Measurements from ENCODE around the gene USP24.

USP24 gene

DNA sequence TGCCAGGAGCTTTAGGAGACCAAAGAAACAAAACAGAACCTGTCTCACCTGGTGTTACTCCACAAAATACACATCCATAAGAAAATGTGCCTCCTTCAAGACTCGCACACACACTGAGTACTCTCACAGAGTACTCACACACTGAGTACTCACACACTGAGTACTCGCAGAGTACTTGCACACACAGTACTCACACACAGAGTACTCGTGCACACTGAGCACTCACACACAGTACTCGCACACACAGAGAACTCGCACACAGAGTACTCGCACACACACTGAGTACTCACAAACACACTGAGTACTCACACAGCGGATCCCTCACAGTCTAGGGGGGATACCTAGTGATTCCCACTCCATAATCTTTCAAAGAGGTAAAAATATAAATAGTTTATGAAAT, 135.5 kb downstream of the USP24 start:
- TF ChIP-seq POLR2A (IDR thresholded peaks at IDR 0.05; ENCODE audit: low read length) (no peak), GATA1 (IDR thresholded peaks at IDR 0.05; ENCODE audit: low read depth, low read length) (no peak)
- no peak for DNase-seq

DNA sequence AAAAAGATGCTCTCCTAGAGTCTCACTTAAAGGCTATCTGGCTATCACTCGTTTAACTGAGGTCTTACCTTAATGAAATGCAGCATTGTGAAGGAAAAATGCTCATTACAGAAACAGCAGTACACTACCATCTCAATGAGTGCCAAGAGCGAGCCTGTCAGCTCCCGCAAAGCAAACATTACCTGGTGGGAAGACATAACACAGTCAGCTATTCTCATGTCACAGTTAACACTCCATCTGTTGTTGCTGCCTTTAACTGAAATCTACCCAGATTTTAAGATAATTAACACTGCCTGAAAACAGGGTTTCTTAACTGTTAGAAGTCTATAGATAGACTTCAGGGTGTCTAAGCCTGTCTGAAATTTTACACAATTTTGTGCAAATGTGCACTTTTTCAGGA, 136.7 kb downstream of the USP24 start:
- no peak for TF ChIP-seq POLR2A (IDR thresholded peaks at IDR 0.05; ENCODE audit: low read length)
- TF ChIP-seq GATA1 (IDR thresholded peaks at IDR 0.05; ENCODE audit: low read depth, low read length): no peak

DNA sequence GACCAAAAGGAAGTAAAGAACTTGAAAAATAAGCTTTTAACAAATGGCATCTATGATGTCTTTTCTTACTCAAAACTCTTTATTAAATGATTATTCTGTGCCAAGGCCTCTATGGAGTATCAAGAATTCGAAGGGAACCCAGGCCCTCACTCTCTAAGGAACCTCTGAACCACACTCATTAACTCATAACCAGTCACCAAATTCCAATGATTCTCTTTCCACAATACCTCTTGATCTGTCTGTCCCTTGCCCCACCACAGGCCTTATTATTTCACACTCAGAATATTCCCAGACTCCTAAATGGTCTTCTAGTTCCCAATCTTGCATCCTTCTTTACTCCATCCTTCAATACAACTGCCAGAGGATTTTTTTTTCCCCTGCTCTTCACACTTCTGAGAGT, 138.8 kb downstream of the USP24 start:
- TF ChIP-seq POLR2A (IDR thresholded peaks at IDR 0.05; ENCODE audit: low read length) (no peak), GATA1 (IDR thresholded peaks at IDR 0.05; ENCODE audit: low read depth, low read length) (no peak)
- DNase-seq: no peak

More for the DNA sequence above, 136.7 kb downstream of the USP24 start:
- DNase-seq: no peak

DNA sequence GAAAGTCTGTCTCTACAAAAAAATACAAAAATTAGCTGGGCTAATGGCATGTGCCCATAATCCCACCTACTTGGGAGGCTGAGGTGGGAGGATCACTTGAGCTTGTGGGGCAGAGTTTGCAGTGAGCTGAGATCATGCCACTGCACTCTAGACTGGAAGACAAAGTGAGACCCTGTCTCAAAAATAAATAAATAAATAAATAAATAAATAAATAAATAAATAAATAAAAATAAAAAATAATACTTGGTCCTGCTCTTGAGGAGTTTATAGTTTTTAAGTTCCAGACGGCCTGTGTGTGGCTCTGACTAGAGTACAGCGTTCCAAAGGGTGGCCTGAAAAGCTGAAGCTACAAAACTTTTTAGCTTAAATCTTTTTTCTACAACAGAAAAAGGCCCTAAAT, 140.7 kb downstream of the USP24 start:
- TF ChIP-seq GATA1 (IDR thresholded peaks at IDR 0.05; ENCODE audit: low read depth, low read length): no peak
- TF ChIP-seq POLR2A (IDR thresholded peaks at IDR 0.05; ENCODE audit: low read length): no peak
- DNase-seq: no peak

DNA sequence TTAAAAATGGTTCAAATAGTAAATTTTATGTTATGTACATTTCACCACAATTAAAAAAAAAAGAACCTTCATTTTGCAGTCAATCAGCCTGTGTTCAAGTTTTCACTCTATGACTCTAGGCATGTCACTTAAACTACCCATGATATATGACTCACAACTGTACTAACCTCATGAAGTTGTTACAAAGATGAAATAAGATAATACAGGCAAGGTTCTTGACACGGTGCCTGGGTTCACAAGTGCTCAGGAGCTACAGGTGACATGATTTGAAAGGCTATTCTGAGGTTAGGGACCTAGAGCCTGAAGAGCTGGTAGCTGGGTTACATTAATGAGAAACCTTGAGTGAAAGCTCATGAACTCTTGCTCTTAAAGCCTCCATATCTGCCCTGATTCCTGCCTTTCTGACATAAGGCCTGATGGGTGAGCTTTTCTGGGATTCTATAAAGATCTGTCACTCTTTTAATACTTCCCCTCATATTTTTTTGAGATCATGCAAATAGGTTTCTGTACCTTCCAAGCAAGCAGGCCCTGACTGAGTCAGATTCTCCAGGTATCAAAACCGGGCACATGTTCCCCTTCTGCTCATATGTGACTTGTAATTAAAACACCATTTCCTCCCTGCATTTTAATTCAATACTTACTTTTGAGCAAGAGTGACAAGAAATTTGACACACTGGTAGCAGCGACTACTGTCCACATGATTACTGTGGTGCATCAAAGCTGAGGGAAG, 141.8 kb downstream of the USP24 start:
- DNase-seq: no peak
- TF ChIP-seq POLR2A (IDR thresholded peaks at IDR 0.05; ENCODE audit: low read length) (no peak), GATA1 (IDR thresholded peaks at IDR 0.05; ENCODE audit: low read depth, low read length) (no peak)

DNA sequence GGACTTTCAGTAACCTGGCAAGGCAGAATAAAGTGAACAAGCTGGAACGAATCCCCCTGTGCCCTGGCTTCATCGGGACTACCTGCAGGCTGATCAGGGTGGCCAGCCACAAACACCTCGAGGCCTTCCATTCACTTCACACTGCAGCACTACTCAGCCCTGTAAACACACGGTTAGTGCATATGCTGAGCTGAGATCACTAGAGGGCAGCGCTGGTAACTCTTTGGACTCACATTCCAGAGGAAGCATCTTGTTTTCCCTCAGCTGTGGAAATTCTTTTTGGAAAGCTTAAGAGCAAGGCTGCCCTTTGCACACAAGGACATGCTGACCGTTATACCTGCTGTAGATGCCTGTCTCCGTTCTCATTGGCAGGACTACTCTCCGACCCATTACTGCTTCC, 143.7 kb downstream of the USP24 start:
- peak; percentile 20 to 40 for DNase-seq
- no peak for TF ChIP-seq GATA1 (IDR thresholded peaks at IDR 0.05; ENCODE audit: low read depth, low read length)
- no peak for TF ChIP-seq POLR2A (IDR thresholded peaks at IDR 0.05; ENCODE audit: low read length)

DNA sequence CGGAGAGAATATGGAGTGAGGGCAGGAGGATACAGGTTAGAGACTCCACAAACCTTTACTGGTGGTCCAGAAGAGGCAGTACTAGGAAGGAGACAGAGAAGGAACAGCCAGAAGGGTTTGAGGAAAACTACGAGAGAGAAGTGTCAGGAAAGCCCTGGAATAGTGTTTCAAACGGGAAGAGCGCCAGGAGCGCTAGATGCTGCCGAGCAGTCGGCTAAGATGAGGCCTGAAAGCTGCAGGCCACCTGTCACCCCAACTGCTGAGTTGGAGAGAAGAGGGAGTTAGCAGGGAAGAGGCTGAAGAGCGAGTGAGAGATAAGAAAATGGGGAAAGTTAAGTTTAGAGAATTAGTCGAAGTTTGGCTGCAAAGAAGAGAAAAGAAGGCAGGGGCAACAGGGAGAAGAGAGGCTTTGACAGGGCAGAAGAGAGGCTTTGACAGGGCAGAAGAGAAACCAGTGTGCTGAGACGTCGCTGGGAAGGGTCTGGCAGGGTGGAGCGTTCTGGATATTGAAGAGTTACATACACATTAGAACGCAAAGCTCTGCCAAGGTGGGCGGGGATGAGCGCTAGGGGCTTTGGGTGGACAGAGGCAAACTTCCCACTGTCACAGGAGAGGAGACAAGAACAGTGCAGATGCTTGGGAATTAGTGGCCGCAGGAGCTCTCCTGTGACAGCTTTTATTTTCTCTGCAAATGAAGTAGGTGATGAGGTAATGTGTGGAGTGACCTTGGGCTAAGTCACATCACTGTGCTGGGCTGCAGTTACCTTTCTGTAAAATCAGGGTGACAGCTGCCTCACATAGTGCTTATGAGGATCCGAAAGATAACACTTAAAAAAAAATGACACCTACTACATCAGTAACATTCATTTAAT, 144.6 kb downstream of the USP24 start:
- no peak for DNase-seq

DNA sequence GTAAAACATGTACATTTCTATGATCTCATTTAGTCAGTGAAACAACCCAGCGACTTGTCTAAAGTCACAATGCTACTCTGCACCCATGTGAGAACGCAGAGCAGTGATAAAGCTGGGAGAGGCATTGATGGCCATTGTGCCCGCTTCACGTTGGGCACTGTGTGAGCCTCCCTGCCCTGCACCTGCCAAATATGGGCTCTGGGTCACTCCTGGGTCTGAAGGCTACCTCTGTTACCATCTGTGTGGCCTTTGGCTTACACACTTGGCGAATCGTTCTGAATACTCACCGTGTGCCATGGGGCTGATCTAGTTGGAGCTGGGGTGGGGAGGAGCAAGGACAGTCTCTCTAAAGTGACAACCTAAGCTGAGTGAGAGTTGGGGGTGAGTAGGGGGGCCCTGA, 145.9 kb downstream of the USP24 start:
- TF ChIP-seq GATA1 (IDR thresholded peaks at IDR 0.05; ENCODE audit: low read depth, low read length) (no peak), POLR2A (IDR thresholded peaks at IDR 0.05; ENCODE audit: low read length) (no peak)
- DNase-seq: no peak

More for the DNA sequence above, 144.6 kb downstream of the USP24 start:
- no peak for TF ChIP-seq POLR2A (IDR thresholded peaks at IDR 0.05; ENCODE audit: low read length)
- no peak for TF ChIP-seq GATA1 (IDR thresholded peaks at IDR 0.05; ENCODE audit: low read depth, low read length)

DNA sequence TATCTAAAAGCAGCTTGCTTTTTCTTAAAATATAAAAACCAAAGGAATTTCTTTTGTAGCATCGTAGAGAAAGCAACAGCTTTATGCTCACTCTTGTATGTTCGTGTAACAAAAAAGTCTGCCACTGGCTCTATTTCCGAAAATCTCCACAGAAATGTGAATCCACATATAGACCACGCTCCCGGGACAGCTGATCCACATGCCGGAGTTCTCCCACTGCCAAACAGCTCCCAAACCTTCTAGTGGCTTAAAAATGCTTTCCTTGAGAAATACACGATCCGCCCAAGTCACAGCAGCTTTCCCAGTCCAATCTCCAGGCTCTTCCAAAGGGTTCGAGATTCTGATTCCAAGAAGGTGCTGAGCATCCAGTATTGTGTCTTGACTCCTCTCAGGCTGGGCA, 146.5 kb downstream of the USP24 start:
- TF ChIP-seq POLR2A (IDR thresholded peaks at IDR 0.05; ENCODE audit: low read length) (no peak), GATA1 (IDR thresholded peaks at IDR 0.05; ENCODE audit: low read depth, low read length) (no peak)
- DNase-seq: no peak

DNA sequence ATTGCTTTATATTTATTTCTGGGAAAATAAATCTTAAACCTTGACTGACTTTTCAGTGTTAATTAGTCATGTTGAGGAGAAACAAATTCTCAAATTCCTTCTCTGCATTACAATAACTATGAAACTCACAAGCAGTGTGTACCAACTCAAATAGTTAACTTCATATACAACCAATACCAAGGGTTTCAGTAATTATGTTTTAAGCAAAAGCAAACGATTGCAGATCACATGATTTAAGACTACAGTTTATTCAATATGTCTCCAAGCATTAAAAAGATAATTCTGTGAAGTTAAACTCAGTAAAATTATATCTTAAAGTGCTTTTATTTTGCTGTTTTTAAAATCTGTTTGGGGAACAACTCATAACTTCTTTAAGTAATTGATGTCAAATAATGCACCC, 147.2 kb downstream of the USP24 start:
- no peak for TF ChIP-seq GATA1 (IDR thresholded peaks at IDR 0.05; ENCODE audit: low read depth, low read length)
- TF ChIP-seq POLR2A (IDR thresholded peaks at IDR 0.05; ENCODE audit: low read length): no peak
- no peak for DNase-seq

DNA sequence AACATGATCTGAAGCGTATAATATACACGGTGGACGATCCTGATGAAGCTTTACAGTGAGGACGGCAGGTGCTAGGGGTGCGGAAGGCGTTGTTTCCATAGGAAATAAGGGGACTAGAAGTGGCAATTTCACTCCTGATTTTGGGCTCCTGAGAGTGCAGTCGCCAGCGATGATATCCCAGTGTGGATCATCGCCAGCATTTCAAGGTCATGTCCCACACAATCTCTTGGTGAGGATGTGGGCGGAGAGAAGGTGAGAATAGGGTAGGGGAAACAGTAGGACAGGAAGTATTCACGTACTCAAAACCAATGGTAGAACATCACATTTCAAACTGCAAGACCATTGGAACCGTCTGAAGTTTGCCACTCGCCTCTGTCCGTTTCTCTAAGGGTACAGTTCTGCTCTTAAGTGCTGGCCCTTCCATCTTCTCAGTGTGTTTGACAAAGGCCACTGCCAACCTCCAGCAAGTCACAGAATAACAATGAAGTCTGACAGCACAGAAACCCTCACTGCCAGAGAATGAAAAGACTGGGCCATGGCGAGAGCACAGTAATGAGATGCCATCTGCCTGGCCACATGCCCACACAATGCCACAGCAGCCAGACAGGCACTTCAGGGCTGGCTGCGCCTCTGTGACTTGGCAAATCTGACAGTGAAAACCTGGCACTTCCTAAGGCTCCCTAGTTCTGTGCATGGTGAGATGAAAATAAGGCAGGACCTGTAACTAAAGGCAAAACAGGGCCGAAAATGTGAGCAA, 148.0 kb downstream of the USP24 start:
- TF ChIP-seq GATA1 (IDR thresholded peaks at IDR 0.05; ENCODE audit: low read depth, low read length): no peak
- no peak for TF ChIP-seq POLR2A (IDR thresholded peaks at IDR 0.05; ENCODE audit: low read length)
- no peak for DNase-seq

DNA sequence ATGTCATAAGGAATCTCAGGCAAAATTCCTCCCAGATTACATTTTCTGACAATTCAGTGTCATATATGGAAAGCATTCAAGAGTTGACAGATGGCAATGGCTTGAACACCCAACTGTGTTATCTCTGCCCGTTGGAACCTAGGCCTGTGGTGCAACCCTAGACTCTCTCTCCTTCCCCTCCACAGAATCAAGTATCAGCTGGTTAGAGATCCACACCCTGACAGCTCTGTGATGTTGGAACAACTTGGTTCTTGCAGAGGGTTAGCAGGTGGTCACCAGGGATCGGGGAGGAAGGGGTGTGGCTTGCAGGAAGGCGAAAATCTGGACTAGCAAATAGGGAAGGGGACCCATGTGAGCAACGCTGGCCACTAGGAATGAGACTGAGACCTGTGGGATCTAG, 149.5 kb downstream of the USP24 start:
- DNase-seq: no peak
- TF ChIP-seq POLR2A (IDR thresholded peaks at IDR 0.05; ENCODE audit: low read length): no peak
- no peak for TF ChIP-seq GATA1 (IDR thresholded peaks at IDR 0.05; ENCODE audit: low read depth, low read length)

DNA sequence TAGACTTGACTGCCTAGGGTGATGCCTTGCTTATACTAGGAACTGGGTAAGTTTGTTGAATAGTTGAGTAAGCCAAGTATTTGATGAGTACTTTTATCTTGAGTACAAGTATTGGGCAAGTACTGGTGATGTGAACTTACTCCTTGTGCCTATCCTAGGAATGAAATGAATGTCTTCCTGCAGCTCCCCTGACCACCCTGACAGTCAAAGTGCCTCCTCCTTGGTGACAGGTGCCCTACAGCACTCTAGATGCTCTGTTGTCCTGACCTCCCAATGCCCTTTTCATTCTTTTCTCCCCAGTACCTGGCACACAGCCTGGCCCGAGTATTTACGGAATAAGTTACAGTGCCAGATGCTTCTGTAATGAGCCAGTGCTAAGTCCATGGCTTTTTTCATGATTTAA, 150.3 kb downstream of the USP24 start:
- TF ChIP-seq GATA1 (IDR thresholded peaks at IDR 0.05; ENCODE audit: low read depth, low read length) (no peak), POLR2A (IDR thresholded peaks at IDR 0.05; ENCODE audit: low read length) (no peak)

DNA sequence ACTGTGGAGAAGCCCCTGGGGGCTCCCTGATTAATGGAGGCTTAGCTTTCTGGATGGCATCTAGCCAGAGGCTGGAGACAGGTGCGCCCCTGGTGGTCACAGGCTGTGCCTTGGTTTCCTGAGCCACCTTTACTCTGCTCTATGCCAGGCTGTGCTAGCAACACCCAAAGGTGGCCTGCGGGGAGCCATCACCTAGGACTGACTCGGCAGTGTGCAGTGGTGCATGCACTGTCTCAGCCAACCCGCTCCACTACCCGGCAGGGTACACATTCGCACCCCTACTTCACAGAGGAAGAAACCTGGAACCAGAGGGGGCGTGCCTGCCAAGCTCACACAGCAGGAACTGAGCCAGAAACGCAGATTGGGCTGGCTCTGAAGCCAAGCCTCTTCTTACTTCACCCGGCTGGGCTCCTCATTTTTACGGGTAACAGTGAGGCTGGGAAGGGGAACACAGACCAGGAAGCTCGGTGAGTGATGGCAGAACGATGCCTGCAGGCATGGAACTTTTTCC, 151.0 kb downstream of the USP24 start:
- DNase-seq: no peak
- TF ChIP-seq GATA1 (IDR thresholded peaks at IDR 0.05; ENCODE audit: low read depth, low read length): no peak
- TF ChIP-seq POLR2A (IDR thresholded peaks at IDR 0.05; ENCODE audit: low read length): no peak

More for the DNA sequence above, 150.3 kb downstream of the USP24 start:
- DNase-seq: no peak

All from erythroblast (primary cell).